T-cell (primary cell): ENCODE measurements around the gene SPSB2. TPM values are rescaled to one million over a fixed set of nuclear protein-coding genes. Genes with fewer than 3 reads are reported as not detected.
A peak's percentile ranks its signal among the peaks of the same experiment; 100 is the strongest.

Experiments used
- ATAC-seq, 4 experiments: fragments of 200-7000 bp in 3 of 4; fragments of 150-1000 bp in 1 of 4; cut with Tn5 transposase; replicated peaks in 1 of 4; 1 replicate in 3 of 4; 2 replicates in 1 of 4; pipeline ENCODE4 v1.10.0; 2021; ENCODE audit warnings: moderate library complexity in 3 of 4, mild to moderate bottlenecking in 2 of 4, moderate number of reproducible peaks in 1 of 4
- CTCF ChIA-PET, 2 donors: fragments of 300-600 bp; sonication (Branson Sonifier 250); formaldehyde crosslinking; loops; one replicate each; lab custom pipeline; 2022; ENCODE audit warnings: antibody characterized with exemption in 2 of 2; lab: Charles Lee
- POLR2A ChIA-PET, 2 donors: fragments of 300-600 bp; sonication (Branson Sonifier 250); formaldehyde crosslinking; loops; one replicate each; lab custom pipeline; 2022; ENCODE audit warnings: antibody characterized with exemption in 2 of 2; lab: Charles Lee
- DNase-seq, 35 experiments: peaks; one replicate each; pipeline versions ENCODE4 v3.0.0 to v3.0.0-alpha.2; 2013 to 2023
- H3K27ac ChIP-seq: one replicate; pipeline ENCODE4 v1.5.1; 2013; ENCODE audit warnings: low read length
- H3K27me3 ChIP-seq, 2 experiments: replicated peaks in 1 of 2; 1 replicate in 1 of 2; 2 replicates in 1 of 2; pipeline versions ENCODE4 v1.6.1 to v1.7.0; 2013; ENCODE audit warnings: low read length in 1 of 2, mixed read lengths in 1 of 2; ENCODE audit not compliant: control insufficient read depth in 2 of 2, insufficient read depth in 2 of 2; ENCODE audit errors: extremely low read depth in 1 of 2
- H3K36me3 ChIP-seq, 2 donors: 1 replicate in 1 of 2; 2 replicates in 1 of 2; pipeline versions ENCODE4 v1.6.1 to v1.7.0; 2013; ENCODE audit warnings: low read length in 1 of 2; ENCODE audit not compliant: control insufficient read depth in 2 of 2, insufficient read depth in 1 of 2; ENCODE audit errors: extremely low read depth in 1 of 2
- H3K4me1 ChIP-seq, 2 experiments: 1 replicate in 1 of 2; 2 replicates in 1 of 2; pipeline versions ENCODE4 v1.6.1 to v1.7.0; 2013; ENCODE audit warnings: low read length in 2 of 2, mixed read lengths in 1 of 2; ENCODE audit not compliant: insufficient read depth in 2 of 2, control insufficient read depth in 1 of 2; ENCODE audit errors: extremely low read depth in 1 of 2
- H3K4me3 ChIP-seq, 2 donors: 1 replicate in 1 of 2; 2 replicates in 1 of 2; pipeline versions ENCODE4 v1.5.1 to v1.7.0; 2013; ENCODE audit warnings: mild to moderate bottlenecking in 2 of 2, low read length in 1 of 2, moderate library complexity in 1 of 2; ENCODE audit not compliant: control insufficient read depth in 1 of 2; ENCODE audit errors: extremely low read depth in 1 of 2
- H3K9me3 ChIP-seq: 2 replicates; pipeline ENCODE4 v1.7.0; 2013
- H3K27ac Mint-ChIP-seq, 2 donors: one replicate each; pipeline ENCODE4 v1.8.0; 2020 to 2021; ENCODE audit warnings: mild to moderate bottlenecking in 2 of 2, mixed read lengths in 2 of 2
- H3K27me3 Mint-ChIP-seq, 2 donors: one replicate each; pipeline ENCODE4 v1.8.0; 2021 to 2022; ENCODE audit warnings: mixed read lengths in 2 of 2
- H3K36me3 Mint-ChIP-seq: one replicate; pipeline ENCODE4 v1.8.0; 2021; ENCODE audit warnings: mixed read lengths
- H3K4me1 Mint-ChIP-seq, 3 donors: one replicate each; pipeline ENCODE4 v1.8.0; 2020 to 2022; ENCODE audit warnings: mixed read lengths in 3 of 3, mild to moderate bottlenecking in 1 of 3
- H3K4me3 Mint-ChIP-seq, 3 donors: one replicate each; pipeline ENCODE4 v1.8.0; 2020 to 2022; ENCODE audit warnings: mild to moderate bottlenecking in 3 of 3, mixed read lengths in 3 of 3, moderate library complexity in 3 of 3
- H3K9me3 Mint-ChIP-seq, 3 donors: one replicate each; pipeline ENCODE4 v1.8.0; 2020 to 2022; ENCODE audit warnings: mixed read lengths in 3 of 3
- WGBS: methylation state at CpG from one replicate; pipeline ENCODE4 v1.1.5; 2013; ENCODE audit warnings: missing lambda C conversion rate; ENCODE audit not compliant: insufficient coverage; 5-methylcytosine and 5-hydroxymethylcytosine counted together
- total RNA-seq, 35 experiments: library from RNA in 6 of 35; stranded (reverse) in 6 of 35; fragments of 120-200 nt in 1 of 35; gene quantifications; one replicate each; pipeline versions ENCODE4 v1.2.1 to v1.2.4 and lab custom pipeline; 2013 to 2026

The SPSB2 gene
- total RNA-seq, 5 donors from 2014 or later (not counting 1 experiment from before 2014, with no cell fraction given): 6.2 to 25.9 (median 21.8) TPM

DNA sequence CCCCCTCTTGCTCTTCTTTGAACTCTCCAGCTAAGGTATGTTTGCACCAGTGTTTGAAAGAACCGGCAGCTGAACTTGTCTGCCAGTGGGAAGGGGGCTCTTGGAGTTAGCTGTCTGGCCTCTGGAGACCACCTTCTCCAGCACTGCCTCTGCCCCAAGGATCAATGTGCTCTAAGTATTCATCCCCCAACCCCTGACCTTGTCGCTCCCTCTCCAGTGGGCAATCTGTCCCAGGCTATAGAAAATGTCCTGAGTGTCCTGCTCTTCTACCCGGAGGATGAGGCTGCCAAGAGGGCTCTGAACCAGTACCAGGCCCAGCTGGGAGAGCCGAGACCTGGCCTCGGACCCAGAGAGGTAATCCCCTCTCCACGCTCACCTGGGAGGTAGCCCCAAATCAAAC, 42.1 kb downstream of the SPSB2 start:
- ChIA-PET POLR2A (interaction anchor here in 1 of 2 donors (0.5 kb wide), 1 partner anchor 126 kb away, joined by 7 read pairs; no protein-coding TSS in a partner anchor), CTCF (interaction anchor here (0.6 to 0.9 kb wide), 4 partner anchors 8 to 348 kb away, joined by 3 to 5 read pairs (median 4); no protein-coding TSS in a partner anchor)
- peaks cover 0 to 52% of the 10 kb centered on the region in 2 experiments for H3K27me3 ChIP-seq
- ATAC-seq (no peak), DNase-seq (no peak)
- H3K4me1 ChIP-seq: peaks cover 0 to 30% of the 10 kb centered on the region in 2 experiments
- H3K36me3 Mint-ChIP-seq: no peaks in the 10 kb centered on the region
- H3K27ac Mint-ChIP-seq: peak overlapping the region in 1 of 2 donors; percentile 48
- no peaks in the 10 kb centered on the region for H3K36me3 ChIP-seq
- peaks cover 8 to 41% of the 10 kb centered on the region in 2 donors for H3K27me3 Mint-ChIP-seq
- no peaks in the 10 kb centered on the region for H3K9me3 ChIP-seq
- peaks cover 16 to 28% (median 22%) of the 10 kb centered on the region in 3 donors for H3K4me1 Mint-ChIP-seq
- H3K4me3 Mint-ChIP-seq: no peak overlapping the region
- WGBS: 93% methylated on average over 5 of the region's 6 CpGs
- no peak overlapping the region for H3K4me3 ChIP-seq
- no peak overlapping the region for H3K27ac ChIP-seq
- H3K9me3 Mint-ChIP-seq: no peaks in the 10 kb centered on the region

DNA sequence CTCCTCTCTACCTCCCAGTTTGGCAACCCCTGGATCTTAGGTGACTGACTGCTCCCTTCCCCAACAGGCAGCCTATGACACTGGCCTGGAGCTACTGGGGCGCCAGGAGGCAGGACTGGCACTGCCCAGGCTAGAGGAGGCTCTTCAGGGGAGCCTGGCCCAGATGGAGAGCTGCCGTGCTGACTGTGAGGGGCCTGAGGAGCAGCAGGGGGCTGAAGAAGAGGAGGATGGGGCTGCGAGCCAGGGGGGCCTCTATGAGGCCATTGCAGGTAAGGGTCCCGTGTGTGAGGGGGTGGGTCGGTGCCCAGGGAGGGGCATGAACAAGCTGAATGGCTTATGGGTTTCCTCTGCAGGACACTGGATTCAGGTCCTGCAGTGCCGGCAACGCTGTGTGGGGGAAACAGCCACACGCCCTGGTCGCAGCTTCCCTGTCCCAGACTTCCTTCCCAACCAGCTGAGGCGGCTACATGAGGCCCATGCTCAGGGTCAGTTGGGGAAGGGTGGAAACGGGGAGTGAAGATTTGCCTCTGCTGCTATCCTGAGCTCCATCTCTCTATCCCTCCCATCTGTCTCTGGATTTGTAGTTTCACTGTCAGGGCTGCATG, 42.7 kb downstream of the SPSB2 start:
- ATAC-seq (no peak), DNase-seq (no peak)
- H3K4me1 ChIP-seq: peaks cover 0 to 29% of the 10 kb centered on the region in 2 experiments
- ChIA-PET CTCF (interaction anchor here (0.6 to 0.9 kb wide), 4 partner anchors 9 to 347 kb away, joined by 3 to 5 read pairs (median 4); no protein-coding TSS in a partner anchor), POLR2A (interaction anchor here in 1 of 2 donors (0.5 kb wide), 1 partner anchor 125 kb away, joined by 7 read pairs; no protein-coding TSS in a partner anchor)
- no peaks in the 10 kb centered on the region for H3K9me3 Mint-ChIP-seq
- peaks cover 8 to 47% of the 10 kb centered on the region in 2 donors for H3K27me3 Mint-ChIP-seq
- H3K36me3 Mint-ChIP-seq: no peaks in the 10 kb centered on the region
- H3K27ac ChIP-seq: no peak overlapping the region
- no peak overlapping the region for H3K27ac Mint-ChIP-seq
- WGBS: 96% methylated on average over 3 of the region's 11 CpGs
- H3K27me3 ChIP-seq: peaks cover 0 to 58% of the 10 kb centered on the region in 2 experiments
- no peaks in the 10 kb centered on the region for H3K9me3 ChIP-seq
- peaks cover 16 to 28% (median 21%) of the 10 kb centered on the region in 3 donors for H3K4me1 Mint-ChIP-seq
- H3K4me3 ChIP-seq: no peak overlapping the region
- H3K4me3 Mint-ChIP-seq: peak overlapping the region; percentile 85 to 93 (median 86)
- H3K36me3 ChIP-seq: no peaks in the 10 kb centered on the region

DNA sequence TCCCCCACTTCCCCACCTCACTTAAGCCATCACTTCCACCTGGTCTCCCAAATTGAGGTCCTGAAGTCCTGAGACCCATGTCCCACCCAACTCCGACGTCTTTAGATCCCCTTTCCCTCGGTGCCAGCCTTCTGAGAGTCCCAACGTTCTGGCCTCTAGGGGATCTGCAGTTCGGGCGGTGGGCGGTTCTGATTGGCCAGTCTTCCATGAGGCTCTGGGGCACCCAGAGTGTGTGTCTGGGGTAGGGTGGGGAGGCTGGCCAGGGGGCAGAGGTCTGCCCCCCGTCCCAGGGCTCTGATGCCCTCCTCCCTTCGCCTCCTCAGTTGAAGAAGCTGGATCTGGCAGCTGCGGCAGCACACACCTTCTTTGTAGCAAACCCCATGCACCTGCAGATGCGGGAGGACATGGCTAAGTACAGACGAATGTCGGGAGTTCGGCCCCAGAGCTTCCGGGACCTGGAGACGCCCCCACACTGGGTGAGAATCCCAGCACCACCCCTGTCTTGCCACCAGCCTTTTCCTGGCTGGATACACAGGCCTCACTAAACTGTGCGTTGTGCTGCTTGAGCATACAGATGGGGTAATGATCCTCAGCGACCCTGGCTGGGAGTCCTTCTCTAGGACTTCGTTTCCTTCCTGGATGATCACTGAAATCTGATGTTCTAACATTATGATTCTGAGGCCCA, 43.4 kb downstream of the SPSB2 start:
- H3K4me1 ChIP-seq: peaks cover 0 to 31% of the 10 kb centered on the region in 2 experiments
- H3K27me3 Mint-ChIP-seq: peaks cover 12 to 54% of the 10 kb centered on the region in 2 donors
- no peak for ATAC-seq
- WGBS: 73% methylated on average over 17 of the region's 19 CpGs
- POLR2A ChIA-PET: interaction anchor here in 1 of 2 donors (0.7 kb wide), 1 partner anchor 198 kb away, joined by 3 read pairs; no protein-coding TSS in a partner anchor
- H3K27me3 ChIP-seq: peaks cover 0 to 65% of the 10 kb centered on the region in 2 experiments
- no peak overlapping the region for H3K27ac ChIP-seq
- peak overlapping the region; percentile 75 to 81 for H3K4me3 ChIP-seq
- H3K4me3 Mint-ChIP-seq: peak overlapping the region; percentile 85 to 93 (median 86)
- DNase-seq: no peak
- no peaks in the 10 kb centered on the region for H3K9me3 ChIP-seq
- H3K9me3 Mint-ChIP-seq: no peaks in the 10 kb centered on the region
- no peaks in the 10 kb centered on the region for H3K36me3 ChIP-seq
- H3K4me1 Mint-ChIP-seq: peaks cover 17 to 30% (median 22%) of the 10 kb centered on the region in 3 donors
- peak overlapping the region in 1 of 2 donors; percentile 86 for H3K27ac Mint-ChIP-seq
- no peaks in the 10 kb centered on the region for H3K36me3 Mint-ChIP-seq
- CTCF ChIA-PET: interaction anchor here (0.6 to 1.0 kb wide), 3 partner anchors 76 to 169 kb away, joined by 3 read pairs; partner anchors contain the start of gene ZNF384 (in 1 of the 2)

DNA sequence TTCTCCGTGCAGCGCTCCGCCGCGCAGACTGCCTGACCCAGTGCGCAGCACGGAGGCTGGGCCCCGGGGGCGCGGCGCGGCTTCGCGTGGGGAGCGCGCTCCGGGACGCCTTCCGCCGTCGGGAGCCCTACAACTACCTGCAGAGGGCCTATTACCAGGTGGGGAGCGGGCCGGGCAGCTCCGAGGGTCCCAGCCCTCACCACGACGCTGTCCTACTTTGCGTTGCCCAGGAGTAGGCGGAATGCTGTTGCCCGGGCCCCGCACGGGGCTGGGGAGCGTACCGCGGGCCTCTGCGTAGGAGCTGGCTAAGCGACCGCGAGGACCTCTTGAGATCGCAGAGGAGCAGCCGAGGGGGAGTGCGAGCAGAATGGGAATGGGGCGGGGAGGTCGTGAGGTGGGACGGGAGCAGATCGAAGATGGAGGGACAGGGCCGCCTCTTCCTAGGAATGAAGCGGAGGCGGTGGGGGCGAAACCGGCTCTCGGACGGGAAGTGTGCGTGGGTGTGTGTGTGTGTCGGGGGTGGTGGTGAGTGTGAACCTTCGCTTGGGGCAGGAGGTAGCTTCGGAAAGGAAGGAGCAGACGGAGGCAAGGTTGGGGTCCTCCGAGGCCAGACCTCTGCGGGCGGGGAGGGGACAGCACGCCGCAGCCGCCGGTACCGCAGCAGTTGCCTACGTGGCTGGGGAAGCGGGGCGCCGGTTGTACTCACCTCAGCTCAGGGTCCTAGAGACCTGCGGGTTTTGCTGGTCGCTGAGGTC, 44.1 kb downstream of the SPSB2 start:
- CTCF ChIA-PET: interaction anchor here (0.5 to 1.0 kb wide), 8 partner anchors 23 to 291 kb away, joined by 3 to 12 read pairs (median 3); partner anchors contain the start of genes USP5 (in 1 of the 2) and ZNF384 (in 1 of the 2)
- peak overlapping the region; percentile 79 to 86 for H3K27ac Mint-ChIP-seq
- H3K4me1 Mint-ChIP-seq: peaks cover 17 to 30% (median 22%) of the 10 kb centered on the region in 3 donors
- H3K36me3 ChIP-seq: no peaks in the 10 kb centered on the region
- peak in 23 of 35 experiments; percentile 12 to 58 (median 33) for DNase-seq
- H3K4me3 Mint-ChIP-seq: peak overlapping the region; percentile 85 to 93 (median 86)
- under 1% methylated on average over 64 of the region's 71 CpGs for WGBS
- no peaks in the 10 kb centered on the region for H3K9me3 ChIP-seq
- H3K9me3 Mint-ChIP-seq: no peaks in the 10 kb centered on the region
- peak overlapping the region; percentile 75 to 81 for H3K4me3 ChIP-seq
- ATAC-seq: peak; percentile 73 to 75 (median 74)
- H3K27ac ChIP-seq: peak overlapping the region; percentile 49
- peaks cover 0 to 72% of the 10 kb centered on the region in 2 experiments for H3K27me3 ChIP-seq
- no peaks in the 10 kb centered on the region for H3K36me3 Mint-ChIP-seq
- peaks cover 0 to 31% of the 10 kb centered on the region in 2 experiments for H3K4me1 ChIP-seq
- POLR2A ChIA-PET: interaction anchor here (0.6 to 0.7 kb wide), 2 partner anchors 197 to 295 kb away, joined by 3 to 9 read pairs; partner anchors contain the start of gene GAPDH (in 1 of the 2)
- peaks cover 12 to 57% of the 10 kb centered on the region in 2 donors for H3K27me3 Mint-ChIP-seq

DNA sequence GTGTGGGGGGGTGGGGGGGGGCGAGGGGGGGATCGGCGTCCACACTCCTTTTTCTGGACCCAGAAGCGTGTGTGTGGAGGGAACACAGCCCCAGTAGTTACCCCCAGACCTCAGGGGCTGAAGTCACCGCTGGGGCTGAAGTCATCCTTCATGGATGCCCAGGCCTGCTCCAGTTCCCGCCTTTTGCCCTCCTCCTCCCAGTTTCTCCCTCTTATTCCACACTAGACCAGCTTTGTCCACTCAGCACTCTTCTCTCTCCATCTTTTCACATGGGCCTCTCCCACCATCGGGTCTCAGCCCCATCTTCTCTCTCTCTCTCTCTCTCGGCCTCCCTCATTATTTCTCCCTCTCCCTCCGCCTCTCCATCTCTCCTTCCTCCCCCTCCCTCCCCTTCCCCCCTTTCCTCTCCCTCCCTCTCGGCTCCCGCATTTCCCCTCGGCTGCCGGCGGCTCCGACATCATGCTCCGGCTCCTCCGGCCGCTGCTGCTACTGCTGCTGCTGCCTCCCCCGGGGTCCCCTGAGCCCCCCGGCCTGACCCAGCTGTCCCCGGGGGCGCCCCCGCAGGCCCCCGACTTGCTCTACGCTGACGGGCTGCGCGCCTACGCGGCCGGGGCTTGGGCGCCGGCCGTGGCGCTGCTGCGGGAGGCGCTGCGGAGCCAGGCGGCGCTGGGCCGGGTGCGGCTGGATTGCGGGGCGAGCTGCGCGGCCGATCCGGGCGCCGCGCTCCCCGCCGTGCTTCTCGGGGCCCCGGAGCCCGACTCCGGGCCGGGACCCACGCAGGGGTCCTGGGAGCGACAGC, 44.9 kb downstream of the SPSB2 start, which contains the start of gene P3H3:
Gene P3H3 (plus strand): TSS at position 426 of the 799 bp plus-strand sequence. CDS start 34 bp downstream, at position 460.
- no peaks in the 10 kb centered on the region for H3K9me3 ChIP-seq
- Mint-ChIP-seq H3K27ac (peak within 1 kb of the TSS; percentile 79 to 86), H3K4me3 (peak within 1 kb of the TSS; percentile 85 to 93 (median 86)), H3K4me1 (peaks cover 17 to 30% (median 22%) of the 10 kb centered on the region in 3 donors), H3K27me3 (peaks cover 12 to 60% of the 10 kb centered on the region in 2 donors), H3K9me3 (no peaks in the 10 kb centered on the region), H3K36me3 (no peaks in the 10 kb centered on the region)
- peaks cover 0 to 31% of the 10 kb centered on the region in 2 experiments for H3K4me1 ChIP-seq
- 2% methylated on average over 54 of the region's 60 CpGs for WGBS
- POLR2A ChIA-PET: no interaction called here
- CTCF ChIA-PET: interaction anchor here (0.5 to 1.0 kb wide), 8 partner anchors 12 to 290 kb away, joined by 3 to 12 read pairs (median 3); partner anchors contain the start of gene USP5 (in 1 of the 2)
- peak within 1 kb of the TSS; percentile 49 for H3K27ac ChIP-seq
- peaks cover 0 to 80% of the 10 kb centered on the region in 2 experiments for H3K27me3 ChIP-seq
- H3K36me3 ChIP-seq: no peaks in the 10 kb centered on the region
- DNase-seq (peak in 3 of 35 experiments; percentile 15 to 59 (median 23)), ATAC-seq (peak; percentile 58 to 64 (median 62))
- H3K4me3 ChIP-seq: peak within 1 kb of the TSS; percentile 75 to 81
